ENCODE results near the gene TPK1.

TPK1 gene

GRCh38 chr7:144519925-144520324 is 315.9 kb downstream of the TPK1 start:
- DNase-seq = no peak

- DNase-seq = no peak
Observed at GRCh38 chr7:144518360-144518759, 317.5 kb downstream of the TPK1 start.

- DNase-seq = no peak
Observed at GRCh38 chr7:144517749-144518148, 318.1 kb downstream of the TPK1 start.

GRCh38 chr7:144516729-144517525 is 318.9 kb downstream of the TPK1 start:
- no peak for DNase-seq

GRCh38 chr7:144513334-144513733 is 322.5 kb downstream of the TPK1 start:
- no peak for DNase-seq

GRCh38 chr7:144510621-144511020 is 325.2 kb downstream of the TPK1 start:
- DNase-seq = no peak

GRCh38 chr7:144508702-144509101 is 327.2 kb downstream of the TPK1 start:
- no peak for DNase-seq

- no peak for DNase-seq
Observed at GRCh38 chr7:144503215-144503614, 332.6 kb downstream of the TPK1 start.

GRCh38 chr7:144500225-144500624 is 335.6 kb downstream of the TPK1 start:
- no peak for DNase-seq

GRCh38 chr7:144497282-144497681 is 338.6 kb downstream of the TPK1 start:
- DNase-seq = no peak

GRCh38 chr7:144494355-144494754 is 341.5 kb downstream of the TPK1 start:
- DNase-seq = no peak

- no peak for DNase-seq
Observed at GRCh38 chr7:144489504-144489903, 346.3 kb downstream of the TPK1 start.

GRCh38 chr7:144488977-144489376 is 346.9 kb downstream of the TPK1 start:
- no peak for DNase-seq

- DNase-seq = no peak
Observed at GRCh38 chr7:144487901-144488300, 348.0 kb downstream of the TPK1 start.

GRCh38 chr7:144484445-144484844 is 351.4 kb downstream of the TPK1 start:
- no peak for DNase-seq

- no peak for DNase-seq
Observed at GRCh38 chr7:144483189-144483588, 352.7 kb downstream of the TPK1 start.

- DNase-seq = no peak
Observed at GRCh38 chr7:144481833-144482232, 354.0 kb downstream of the TPK1 start.

- no peak for DNase-seq
Observed at GRCh38 chr7:144477348-144477747, 358.5 kb downstream of the TPK1 start.

GRCh38 chr7:144474800-144475615 is 360.8 kb downstream of the TPK1 start:
- DNase-seq = no peak

- no peak for DNase-seq
Observed at GRCh38 chr7:144474363-144474762, 361.5 kb downstream of the TPK1 start.

GRCh38 chr7:144473908-144474307 is 361.9 kb downstream of the TPK1 start:
- DNase-seq = no peak

- DNase-seq = no peak
Observed at GRCh38 chr7:144470078-144470477, 365.8 kb downstream of the TPK1 start.

GRCh38 chr7:144468990-144469732 is 366.7 kb downstream of the TPK1 start:
- no peak for DNase-seq
